GM21825 (cell line): ENCODE results near the gene SERGEF.
"Not testable (repeated sequence)": the region's sequence is repeated elsewhere in the genome, so short reads cannot be mapped to it uniquely, and the experiment has no call there.

Experiments
- ATAC-seq: cut with Tn5 transposase; IDR thresholded peaks from one replicate; pipeline ENCODE4 v1.9.1; 2021; ENCODE audit warnings: mild to moderate bottlenecking, moderate library complexity; ENCODE audit not compliant: unreplicated experiment

Gene SERGEF

GRCh38 chr11:17915500-17916143 is 97.2 kb downstream of the SERGEF start:
- ATAC-seq: no peak

GRCh38 chr11:17914957-17915356 is 97.9 kb downstream of the SERGEF start:
- no peak for ATAC-seq

GRCh38 chr11:17907046-17907445 is 105.8 kb downstream of the SERGEF start:
- ATAC-seq: no peak

GRCh38 chr11:17906436-17906835 is 106.4 kb downstream of the SERGEF start:
- no peak for ATAC-seq

GRCh38 chr11:17905477-17905876 is 107.4 kb downstream of the SERGEF start:
- peak; percentile 78 for ATAC-seq

GRCh38 chr11:17901481-17901880 is 111.4 kb downstream of the SERGEF start:
- no peak for ATAC-seq

GRCh38 chr11:17898782-17899181 is 114.1 kb downstream of the SERGEF start:
- no peak for ATAC-seq

GRCh38 chr11:17898071-17898470 is 114.8 kb downstream of the SERGEF start:
- ATAC-seq: no peak

- ATAC-seq: no peak
Measured at GRCh38 chr11:17897495-17897894, 115.4 kb downstream of the SERGEF start.

- ATAC-seq: not testable (repeated sequence)
Measured at GRCh38 chr11:17896496-17897151, 116.2 kb downstream of the SERGEF start.

GRCh38 chr11:17894929-17895658 is 117.8 kb downstream of the SERGEF start:
- no peak for ATAC-seq

GRCh38 chr11:17892409-17892808 is 120.4 kb downstream of the SERGEF start:
- no peak for ATAC-seq

- ATAC-seq: no peak
Measured at GRCh38 chr11:17890325-17890724, 122.5 kb downstream of the SERGEF start.

- ATAC-seq: no peak
Measured at GRCh38 chr11:17887779-17888178, 125.1 kb downstream of the SERGEF start.

- ATAC-seq: no peak
Measured at GRCh38 chr11:17883946-17884345, 128.9 kb downstream of the SERGEF start.

- no peak for ATAC-seq
Measured at GRCh38 chr11:17883057-17883456, 129.8 kb downstream of the SERGEF start.

GRCh38 chr11:17878743-17879142 is 134.1 kb downstream of the SERGEF start:
- ATAC-seq: no peak

- no peak for ATAC-seq
Measured at GRCh38 chr11:17877886-17878285, 135.0 kb downstream of the SERGEF start.

GRCh38 chr11:17876827-17877226 is 136.0 kb downstream of the SERGEF start:
- ATAC-seq: no peak

GRCh38 chr11:17875891-17876290 is 137.0 kb downstream of the SERGEF start:
- ATAC-seq: no peak

- no peak for ATAC-seq
Measured at GRCh38 chr11:17873586-17873985, 139.3 kb downstream of the SERGEF start.

GRCh38 chr11:17868398-17868797 is 144.4 kb downstream of the SERGEF start:
- not testable (repeated sequence) for ATAC-seq
